ENCODE results near the gene ATRX.

ATRX gene

DNA sequence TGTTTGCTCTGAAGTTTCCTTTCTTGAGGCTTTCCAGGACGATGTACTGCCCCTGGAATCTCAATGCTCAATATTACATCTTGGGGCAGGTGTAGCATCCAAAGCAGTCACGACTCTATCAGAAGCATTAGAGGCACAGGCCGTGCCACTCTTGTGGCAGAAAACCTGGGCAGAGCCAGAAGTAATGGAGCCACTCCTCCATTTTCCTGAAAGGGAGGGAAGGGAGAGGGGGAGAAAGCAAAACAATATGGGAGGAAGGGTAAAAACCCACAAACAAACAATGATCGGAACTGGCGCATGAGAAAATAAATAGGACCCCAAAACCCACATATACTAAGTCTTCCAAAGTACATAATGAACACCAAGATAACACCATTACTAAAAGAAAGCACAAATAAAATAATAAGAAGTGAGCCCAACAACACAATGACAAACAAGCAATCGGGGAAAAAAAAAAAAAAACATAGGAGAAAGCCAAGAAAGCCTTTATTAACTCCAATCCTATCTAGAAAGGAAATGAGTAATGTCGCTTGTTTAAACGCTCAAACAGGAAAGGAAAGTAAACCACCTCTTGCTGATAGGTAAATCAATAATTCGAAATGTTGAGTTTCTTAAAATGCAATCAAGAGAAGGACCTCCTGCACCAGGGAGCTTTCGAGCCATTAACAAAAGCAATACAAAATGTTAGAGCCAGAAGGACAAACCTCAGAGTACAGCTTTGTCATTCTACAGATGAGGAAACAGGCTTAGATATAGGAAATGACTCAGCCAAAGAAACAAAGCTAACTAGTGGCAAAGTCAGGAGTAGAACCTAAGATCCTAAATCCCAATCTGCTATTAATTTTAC lies 117.4 kb downstream of the ATRX start:
- Histone ChIP-seq H3K4me3 (ENCODE audit: low read depth, low read length) (no peak overlapping the region), H3K27ac (ENCODE audit: extremely low read depth, low read depth, low read length) (no peak overlapping the region), H3K9me3 (ENCODE audit: control insufficient read depth, insufficient read depth, low read depth, low read length) (no peaks in the 10 kb centered on the region), H3K36me3 (ENCODE audit: control insufficient read depth in 2 of 2, insufficient read depth in 1 of 2, low read length in 2 of 2) (peaks cover 14% of the 10 kb centered on the region in 2 experiments), H3K4me1 (ENCODE audit: control insufficient read depth, insufficient read depth, low read length) (no peaks in the 10 kb centered on the region)
- ChIA-PET POLR2A (no interaction called here), CTCF (interaction anchor here (1.0 kb wide), 1 partner anchor 11 kb away, joined by 3 read pairs; no protein-coding TSS in a partner anchor)
- TF ChIP-seq ZIC2 (tag by site-specific recombination; IDR thresholded peaks at IDR 0.05) (no peak), ZNF121 (tag by site-specific recombination; IDR thresholded peaks at IDR 0.05) (no peak), ZNF558 (tag by site-specific recombination; IDR thresholded peaks at IDR 0.05) (no peak), ZNF473 (tag by site-specific recombination; IDR thresholded peaks at IDR 0.05) (no peak), ZNF274 (IDR thresholded peaks at IDR 0.05; ENCODE audit: low read length) (no peak), ZNF274 (tag by site-specific recombination; IDR thresholded peaks at IDR 0.05; ENCODE audit: borderline replicate concordance) (no peak), MYNN (tag by site-specific recombination; IDR thresholded peaks at IDR 0.05; ENCODE audit: borderline replicate concordance) (no peak), ZNF140 (tag by site-specific recombination; IDR thresholded peaks at IDR 0.05) (no peak)
- TF ChIP-seq, protein P1, sequence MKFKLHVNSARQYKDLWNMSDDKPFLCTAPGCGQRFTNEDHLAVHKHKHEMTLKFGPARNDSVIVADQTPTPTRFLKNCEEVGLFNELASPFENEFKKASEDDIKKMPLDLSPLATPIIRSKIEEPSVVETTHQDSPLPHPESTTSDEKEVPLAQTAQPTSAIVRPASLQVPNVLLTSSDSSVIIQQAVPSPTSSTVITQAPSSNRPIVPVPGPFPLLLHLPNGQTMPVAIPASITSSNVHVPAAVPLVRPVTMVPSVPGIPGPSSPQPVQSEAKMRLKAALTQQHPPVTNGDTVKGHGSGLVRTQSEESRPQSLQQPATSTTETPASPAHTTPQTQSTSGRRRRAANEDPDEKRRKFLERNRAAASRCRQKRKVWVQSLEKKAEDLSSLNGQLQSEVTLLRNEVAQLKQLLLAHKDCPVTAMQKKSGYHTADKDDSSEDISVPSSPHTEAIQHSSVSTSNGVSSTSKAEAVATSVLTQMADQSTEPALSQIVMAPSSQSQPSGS (tag by site-specific recombination; IDR thresholded peaks at IDR 0.05; ENCODE audit: low read depth): no peak
- TF ChIP-seq, protein P2, sequence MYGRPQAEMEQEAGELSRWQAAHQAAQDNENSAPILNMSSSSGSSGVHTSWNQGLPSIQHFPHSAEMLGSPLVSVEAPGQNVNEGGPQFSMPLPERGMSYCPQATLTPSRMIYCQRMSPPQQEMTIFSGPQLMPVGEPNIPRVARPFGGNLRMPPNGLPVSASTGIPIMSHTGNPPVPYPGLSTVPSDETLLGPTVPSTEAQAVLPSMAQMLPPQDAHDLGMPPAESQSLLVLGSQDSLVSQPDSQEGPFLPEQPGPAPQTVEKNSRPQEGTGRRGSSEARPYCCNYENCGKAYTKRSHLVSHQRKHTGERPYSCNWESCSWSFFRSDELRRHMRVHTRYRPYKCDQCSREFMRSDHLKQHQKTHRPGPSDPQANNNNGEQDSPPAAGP (tag by site-specific recombination; IDR thresholded peaks at IDR 0.05): no peak

DNA sequence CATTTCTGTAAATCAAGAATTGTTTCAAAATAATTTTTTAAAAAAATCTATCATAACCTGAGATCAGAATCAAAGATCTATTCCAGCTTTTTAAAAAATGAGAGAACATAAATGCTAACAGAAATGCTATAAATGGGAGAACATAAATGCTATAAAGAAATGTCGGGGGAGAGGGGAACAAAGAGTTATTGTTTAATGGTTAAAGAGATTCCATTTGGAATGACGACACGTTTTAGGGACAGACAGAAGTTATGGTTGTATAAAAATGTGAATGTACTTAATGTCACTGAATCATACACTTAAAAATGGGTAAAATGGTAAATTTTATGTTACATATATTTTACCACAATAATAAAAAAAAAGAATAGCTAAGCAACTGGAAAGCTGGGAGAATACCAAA lies 127.1 kb downstream of the ATRX start:
- CTCF ChIA-PET: no interaction called here
- POLR2A ChIA-PET: no interaction called here
- TF ChIP-seq KLF1 (tag by site-specific recombination; IDR thresholded peaks at IDR 0.05) (no peak), ZNF670 (tag by site-specific recombination; IDR thresholded peaks at IDR 0.05; ENCODE audit: low read depth) (no peak), ZNF830 (tag by site-specific recombination; IDR thresholded peaks at IDR 0.05; ENCODE audit: low read depth) (no peak), ZNF624 (tag by site-specific recombination; IDR thresholded peaks at IDR 0.05) (no peak), FEZF1 (tag by site-specific recombination; IDR thresholded peaks at IDR 0.05) (no peak), ZNF157 (tag by site-specific recombination; IDR thresholded peaks at IDR 0.05) (no peak), HOXD13 (CRISPR knock-in tag; IDR thresholded peaks at IDR 0.05; ENCODE audit: borderline replicate concordance) (no peak), ZNF202 (tag by site-specific recombination; IDR thresholded peaks at IDR 0.05; ENCODE audit: borderline replicate concordance) (no peak), BCL11A (tag by site-specific recombination; IDR thresholded peaks at IDR 0.05; ENCODE audit: low read depth) (no peak), ZNF561 (tag by site-specific recombination; IDR thresholded peaks at IDR 0.05; ENCODE audit: borderline replicate concordance) (no peak), ZBTB7A (tag by site-specific recombination; IDR thresholded peaks at IDR 0.05; ENCODE audit: low read depth) (no peak), ZNF341 (tag by site-specific recombination; IDR thresholded peaks at IDR 0.05; ENCODE audit: low read depth) (no peak)
- TF ChIP-seq, protein P3, sequence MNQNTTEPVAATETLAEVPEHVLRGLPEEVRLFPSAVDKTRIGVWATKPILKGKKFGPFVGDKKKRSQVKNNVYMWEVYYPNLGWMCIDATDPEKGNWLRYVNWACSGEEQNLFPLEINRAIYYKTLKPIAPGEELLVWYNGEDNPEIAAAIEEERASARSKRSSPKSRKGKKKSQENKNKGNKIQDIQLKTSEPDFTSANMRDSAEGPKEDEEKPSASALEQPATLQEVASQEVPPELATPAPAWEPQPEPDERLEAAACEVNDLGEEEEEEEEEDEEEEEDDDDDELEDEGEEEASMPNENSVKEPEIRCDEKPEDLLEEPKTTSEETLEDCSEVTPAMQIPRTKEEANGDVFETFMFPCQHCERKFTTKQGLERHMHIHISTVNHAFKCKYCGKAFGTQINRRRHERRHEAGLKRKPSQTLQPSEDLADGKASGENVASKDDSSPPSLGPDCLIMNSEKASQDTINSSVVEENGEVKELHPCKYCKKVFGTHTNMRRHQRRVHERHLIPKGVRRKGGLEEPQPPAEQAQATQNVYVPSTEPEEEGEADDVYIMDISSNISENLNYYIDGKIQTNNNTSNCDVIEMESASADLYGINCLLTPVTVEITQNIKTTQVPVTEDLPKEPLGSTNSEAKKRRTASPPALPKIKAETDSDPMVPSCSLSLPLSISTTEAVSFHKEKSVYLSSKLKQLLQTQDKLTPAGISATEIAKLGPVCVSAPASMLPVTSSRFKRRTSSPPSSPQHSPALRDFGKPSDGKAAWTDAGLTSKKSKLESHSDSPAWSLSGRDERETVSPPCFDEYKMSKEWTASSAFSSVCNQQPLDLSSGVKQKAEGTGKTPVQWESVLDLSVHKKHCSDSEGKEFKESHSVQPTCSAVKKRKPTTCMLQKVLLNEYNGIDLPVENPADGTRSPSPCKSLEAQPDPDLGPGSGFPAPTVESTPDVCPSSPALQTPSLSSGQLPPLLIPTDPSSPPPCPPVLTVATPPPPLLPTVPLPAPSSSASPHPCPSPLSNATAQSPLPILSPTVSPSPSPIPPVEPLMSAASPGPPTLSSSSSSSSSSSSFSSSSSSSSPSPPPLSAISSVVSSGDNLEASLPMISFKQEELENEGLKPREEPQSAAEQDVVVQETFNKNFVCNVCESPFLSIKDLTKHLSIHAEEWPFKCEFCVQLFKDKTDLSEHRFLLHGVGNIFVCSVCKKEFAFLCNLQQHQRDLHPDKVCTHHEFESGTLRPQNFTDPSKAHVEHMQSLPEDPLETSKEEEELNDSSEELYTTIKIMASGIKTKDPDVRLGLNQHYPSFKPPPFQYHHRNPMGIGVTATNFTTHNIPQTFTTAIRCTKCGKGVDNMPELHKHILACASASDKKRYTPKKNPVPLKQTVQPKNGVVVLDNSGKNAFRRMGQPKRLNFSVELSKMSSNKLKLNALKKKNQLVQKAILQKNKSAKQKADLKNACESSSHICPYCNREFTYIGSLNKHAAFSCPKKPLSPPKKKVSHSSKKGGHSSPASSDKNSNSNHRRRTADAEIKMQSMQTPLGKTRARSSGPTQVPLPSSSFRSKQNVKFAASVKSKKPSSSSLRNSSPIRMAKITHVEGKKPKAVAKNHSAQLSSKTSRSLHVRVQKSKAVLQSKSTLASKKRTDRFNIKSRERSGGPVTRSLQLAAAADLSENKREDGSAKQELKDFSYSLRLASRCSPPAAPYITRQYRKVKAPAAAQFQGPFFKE (tag by site-specific recombination; IDR thresholded peaks at IDR 0.05; ENCODE audit: borderline replicate concordance): no peak
- TF ChIP-seq, protein P4, sequence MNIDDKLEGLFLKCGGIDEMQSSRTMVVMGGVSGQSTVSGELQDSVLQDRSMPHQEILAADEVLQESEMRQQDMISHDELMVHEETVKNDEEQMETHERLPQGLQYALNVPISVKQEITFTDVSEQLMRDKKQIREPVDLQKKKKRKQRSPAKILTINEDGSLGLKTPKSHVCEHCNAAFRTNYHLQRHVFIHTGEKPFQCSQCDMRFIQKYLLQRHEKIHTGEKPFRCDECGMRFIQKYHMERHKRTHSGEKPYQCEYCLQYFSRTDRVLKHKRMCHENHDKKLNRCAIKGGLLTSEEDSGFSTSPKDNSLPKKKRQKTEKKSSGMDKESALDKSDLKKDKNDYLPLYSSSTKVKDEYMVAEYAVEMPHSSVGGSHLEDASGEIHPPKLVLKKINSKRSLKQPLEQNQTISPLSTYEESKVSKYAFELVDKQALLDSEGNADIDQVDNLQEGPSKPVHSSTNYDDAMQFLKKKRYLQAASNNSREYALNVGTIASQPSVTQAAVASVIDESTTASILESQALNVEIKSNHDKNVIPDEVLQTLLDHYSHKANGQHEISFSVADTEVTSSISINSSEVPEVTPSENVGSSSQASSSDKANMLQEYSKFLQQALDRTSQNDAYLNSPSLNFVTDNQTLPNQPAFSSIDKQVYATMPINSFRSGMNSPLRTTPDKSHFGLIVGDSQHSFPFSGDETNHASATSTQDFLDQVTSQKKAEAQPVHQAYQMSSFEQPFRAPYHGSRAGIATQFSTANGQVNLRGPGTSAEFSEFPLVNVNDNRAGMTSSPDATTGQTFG (tag by site-specific recombination; IDR thresholded peaks at IDR 0.05; ENCODE audit: borderline replicate concordance): no peak

More for the DNA sequence above, 127.1 kb downstream of the ATRX start:
- no peak overlapping the region for H3K27ac ChIP-seq (ENCODE audit: extremely low read depth, low read depth, low read length)
- H3K36me3 ChIP-seq (ENCODE audit: control insufficient read depth in 2 of 2, insufficient read depth in 1 of 2, low read length in 2 of 2): peaks cover 35 to 43% of the 10 kb centered on the region in 2 experiments
- H3K4me3 ChIP-seq (ENCODE audit: low read depth, low read length): no peak overlapping the region
- no peaks in the 10 kb centered on the region for H3K9me3 ChIP-seq (ENCODE audit: control insufficient read depth, insufficient read depth, low read depth, low read length)
- H3K4me1 ChIP-seq (ENCODE audit: control insufficient read depth, insufficient read depth, low read length): no peaks in the 10 kb centered on the region
